ENCODE results near the gene P2RX1.

GRCh38 chr17:3943240-3943891, 27.1 kb upstream of the P2RX1 start:
- TF ChIP-seq FOXM1 (IDR thresholded peaks at IDR 0.05; ENCODE audit: borderline replicate concordance) (no peak), SP1 (IDR thresholded peaks at IDR 0.05) (no peak), BHLHE40 (IDR thresholded peaks at IDR 0.05; ENCODE audit: borderline replicate concordance) (no peak), ELF4 (IDR thresholded peaks at IDR 0.05) (no peak), PKNOX1 (IDR thresholded peaks at IDR 0.05) (no peak), LEF1 (IDR thresholded peaks at IDR 0.05; ENCODE audit: borderline replicate concordance) (no peak)

Data from HEK293T (cell line).